ENCODE data around the gene CHAC1. TPM values are rescaled to one million over a fixed set of nuclear protein-coding genes. Genes with fewer than 3 reads are reported as not detected.
"Not testable (repeated sequence)": the region's sequence is repeated elsewhere in the genome, so short reads cannot be mapped to it uniquely, and the experiment has no call there.

The CHAC1 gene
- total RNA-seq, 1 donor, result 13.4 TPM

DNA sequence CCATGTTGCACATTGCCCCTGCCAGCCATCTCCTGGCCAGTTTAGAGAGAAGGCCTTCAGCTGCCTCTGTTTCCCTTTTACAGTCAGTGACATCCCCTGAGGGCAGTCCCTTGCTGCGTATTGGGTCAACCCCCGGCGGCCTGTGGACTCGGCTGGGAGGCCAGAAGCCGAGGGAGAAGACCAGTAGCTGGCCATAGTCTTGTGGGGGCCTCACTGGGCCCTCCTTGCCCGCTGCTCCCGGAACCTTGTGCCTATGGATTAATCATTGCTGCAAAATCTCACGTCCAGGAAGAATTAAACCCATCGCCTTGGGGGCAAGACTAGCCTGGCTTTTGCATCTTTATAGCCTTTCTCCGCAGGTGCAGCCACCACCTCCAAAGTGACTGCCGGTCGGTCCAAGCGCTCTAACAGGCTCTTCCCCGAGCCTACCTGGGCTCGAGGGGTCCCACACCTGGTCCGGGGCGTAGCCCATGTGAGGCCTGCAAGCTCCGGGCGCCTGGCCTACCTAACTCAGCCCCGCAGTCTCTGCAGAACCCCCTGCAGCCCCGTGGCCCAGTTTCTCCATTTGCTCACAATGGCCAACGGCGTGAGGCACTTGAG, 870 bp upstream of the CHAC1 start:
- peak overlapping the region; percentile 93 for H3K4me3 ChIP-seq (ENCODE audit: low read depth, low read length)
- no peak for DNase-seq (ENCODE audit: low read depth)
- TF ChIP-seq, protein P1, sequence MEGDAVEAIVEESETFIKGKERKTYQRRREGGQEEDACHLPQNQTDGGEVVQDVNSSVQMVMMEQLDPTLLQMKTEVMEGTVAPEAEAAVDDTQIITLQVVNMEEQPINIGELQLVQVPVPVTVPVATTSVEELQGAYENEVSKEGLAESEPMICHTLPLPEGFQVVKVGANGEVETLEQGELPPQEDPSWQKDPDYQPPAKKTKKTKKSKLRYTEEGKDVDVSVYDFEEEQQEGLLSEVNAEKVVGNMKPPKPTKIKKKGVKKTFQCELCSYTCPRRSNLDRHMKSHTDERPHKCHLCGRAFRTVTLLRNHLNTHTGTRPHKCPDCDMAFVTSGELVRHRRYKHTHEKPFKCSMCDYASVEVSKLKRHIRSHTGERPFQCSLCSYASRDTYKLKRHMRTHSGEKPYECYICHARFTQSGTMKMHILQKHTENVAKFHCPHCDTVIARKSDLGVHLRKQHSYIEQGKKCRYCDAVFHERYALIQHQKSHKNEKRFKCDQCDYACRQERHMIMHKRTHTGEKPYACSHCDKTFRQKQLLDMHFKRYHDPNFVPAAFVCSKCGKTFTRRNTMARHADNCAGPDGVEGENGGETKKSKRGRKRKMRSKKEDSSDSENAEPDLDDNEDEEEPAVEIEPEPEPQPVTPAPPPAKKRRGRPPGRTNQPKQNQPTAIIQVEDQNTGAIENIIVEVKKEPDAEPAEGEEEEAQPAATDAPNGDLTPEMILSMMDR (IDR thresholded peaks at IDR 0.05; ENCODE audit: insufficient read depth, low read depth, low read length), result no peak

DNA sequence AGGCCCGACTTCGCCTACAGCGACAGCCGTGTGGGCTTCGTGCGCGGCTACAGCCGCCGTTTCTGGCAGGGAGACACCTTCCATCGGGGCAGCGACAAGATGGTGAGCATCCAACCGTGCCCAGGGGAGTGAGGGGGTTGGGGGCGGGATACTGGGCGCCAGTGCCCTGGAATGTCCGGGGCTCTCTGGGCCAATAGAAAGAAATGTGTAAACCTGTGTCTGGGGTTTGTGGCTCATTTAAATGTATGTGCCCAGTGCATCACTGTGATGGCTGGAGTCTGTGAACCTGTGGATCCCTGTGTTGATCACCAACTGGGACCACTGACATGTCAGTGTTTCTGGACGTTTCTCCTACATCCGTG, 423 bp downstream of the CHAC1 start:
- DNase-seq (ENCODE audit: low read depth), result no peak
- H3K4me3 ChIP-seq (ENCODE audit: low read depth, low read length), result peak overlapping the region; percentile 93
- TF ChIP-seq, protein P1 (IDR thresholded peaks at IDR 0.05; ENCODE audit: insufficient read depth, low read depth, low read length), result no peak

DNA sequence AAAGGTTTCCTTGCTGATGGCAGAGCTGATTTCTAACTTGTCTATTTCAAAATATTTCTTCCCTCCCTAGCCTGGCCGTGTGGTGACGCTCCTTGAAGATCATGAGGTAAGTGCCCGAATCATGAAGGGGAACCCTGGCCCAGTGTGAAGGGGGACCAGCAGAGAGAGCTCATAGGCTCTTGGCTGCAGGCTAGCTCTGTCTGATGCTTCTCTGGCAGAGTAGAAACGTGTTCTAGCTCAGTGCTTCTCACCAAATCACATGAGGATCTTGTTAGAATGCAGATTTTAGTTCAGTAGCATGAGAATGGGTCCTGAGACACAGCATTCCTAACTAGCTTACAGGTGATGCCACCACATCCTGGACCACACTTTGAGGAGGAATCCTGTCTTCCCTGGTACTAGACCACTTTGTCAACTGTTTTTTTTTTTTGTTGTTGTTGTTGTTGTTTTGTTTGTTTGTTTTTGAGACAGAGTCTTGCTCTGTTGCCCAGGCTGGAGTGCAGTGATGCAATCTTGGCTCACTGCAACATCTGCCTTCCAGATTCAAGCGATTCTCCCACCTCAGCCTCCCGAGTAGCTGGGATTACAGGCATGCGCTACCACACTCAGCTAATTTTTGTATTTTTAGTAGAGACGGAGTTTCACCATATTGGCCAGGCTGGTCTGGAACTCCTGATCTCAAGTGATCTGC, 1.0 kb downstream of the CHAC1 start:
- H3K4me3 ChIP-seq (ENCODE audit: low read depth, low read length), result peak overlapping the region; percentile 93
- DNase-seq (ENCODE audit: low read depth), result not testable (repeated sequence)

DNA sequence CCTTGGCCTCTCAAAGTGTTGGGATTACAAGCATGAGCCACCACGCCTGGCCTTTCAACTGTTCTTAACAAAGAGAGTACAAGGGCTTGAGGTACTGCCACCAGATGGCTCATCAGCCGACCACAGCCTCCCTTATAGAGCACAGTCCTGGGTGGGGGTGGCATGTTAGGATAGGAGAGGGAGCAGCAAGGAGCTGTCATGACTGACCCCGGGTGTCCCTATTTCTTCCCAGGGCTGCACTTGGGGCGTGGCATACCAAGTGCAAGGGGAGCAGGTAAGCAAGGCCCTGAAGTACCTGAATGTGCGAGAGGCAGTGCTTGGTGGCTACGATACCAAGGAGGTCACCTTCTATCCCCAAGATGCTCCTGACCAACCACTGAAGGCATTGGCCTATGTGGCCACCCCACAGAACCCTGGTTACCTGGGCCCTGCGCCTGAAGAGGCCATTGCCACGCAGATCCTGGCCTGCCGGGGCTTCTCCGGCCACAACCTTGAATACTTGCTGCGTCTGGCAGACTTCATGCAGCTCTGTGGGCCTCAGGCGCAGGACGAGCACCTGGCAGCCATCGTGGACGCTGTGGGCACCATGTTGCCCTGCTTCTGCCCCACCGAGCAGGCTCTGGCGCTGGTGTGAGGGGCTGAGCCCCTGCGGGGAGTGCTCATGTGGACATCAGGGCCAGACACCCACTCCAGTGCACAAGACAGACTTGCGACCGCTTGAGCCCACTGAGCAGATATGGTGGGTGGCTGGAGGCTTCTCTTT, 2.1 kb downstream of the CHAC1 start:
- TF ChIP-seq, protein P1 (IDR thresholded peaks at IDR 0.05; ENCODE audit: insufficient read depth, low read depth, low read length), result no peak
- H3K4me3 ChIP-seq (ENCODE audit: low read depth, low read length), result peak overlapping the region; percentile 93
- DNase-seq (ENCODE audit: low read depth), result no peak

DNA sequence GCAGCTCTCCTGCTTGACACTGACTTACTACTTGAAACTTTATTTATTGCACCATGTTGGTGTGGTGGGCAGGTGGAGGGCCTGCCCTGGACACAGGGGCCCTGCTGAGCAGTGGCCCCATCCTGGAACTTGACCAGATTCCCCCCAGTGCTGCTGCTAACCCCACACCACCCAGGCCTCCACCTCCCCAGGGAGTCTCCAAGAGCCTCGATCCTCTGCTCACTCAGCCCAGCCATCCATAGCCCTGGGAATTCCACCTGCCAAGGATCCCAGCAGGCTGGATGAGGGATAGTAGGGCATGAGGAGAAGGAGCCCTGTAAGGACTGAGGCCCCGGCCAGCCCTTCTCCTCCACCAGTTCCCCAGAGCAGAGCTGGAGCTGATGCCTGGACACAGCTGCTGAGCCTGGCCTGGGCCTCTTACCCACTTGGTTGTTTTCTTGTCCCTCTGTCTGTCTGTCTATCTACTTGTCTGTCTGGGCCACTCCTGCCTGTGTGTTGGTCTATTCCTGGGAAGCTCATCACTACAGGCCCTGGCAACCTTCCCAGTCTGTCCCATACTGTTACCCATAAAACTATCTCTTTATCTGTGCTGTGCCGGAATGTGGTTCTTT, 2.8 kb downstream of the CHAC1 start:
- DNase-seq (ENCODE audit: low read depth), result peak; percentile 47
- TF ChIP-seq, protein P1 (IDR thresholded peaks at IDR 0.05; ENCODE audit: insufficient read depth, low read depth, low read length), result no peak
- H3K4me3 ChIP-seq (ENCODE audit: low read depth, low read length), result peak overlapping the region; percentile 93

DNA sequence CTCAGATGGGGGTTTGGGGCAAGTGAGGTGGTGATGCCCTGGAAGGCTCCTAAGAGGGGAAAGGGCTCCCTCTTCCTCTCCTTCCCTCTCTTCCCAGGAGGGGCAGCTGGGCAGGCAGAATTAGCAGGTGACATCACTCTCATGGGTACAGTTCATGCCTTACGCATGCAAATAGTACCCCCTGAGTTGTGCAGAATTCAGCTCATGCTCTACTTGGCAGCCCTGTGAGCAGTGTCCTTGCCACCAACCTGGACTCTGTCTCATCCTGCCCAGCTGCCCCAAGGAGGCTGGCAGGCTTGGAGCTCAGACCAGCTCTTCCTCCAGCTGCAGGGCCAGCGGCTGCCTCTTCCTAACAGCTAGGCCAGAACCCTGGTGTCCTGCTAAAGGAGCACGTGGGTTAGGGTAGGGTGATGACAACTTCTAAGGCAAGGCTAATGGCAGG, 3.3 kb downstream of the CHAC1 start:
- TF ChIP-seq, protein P1 (IDR thresholded peaks at IDR 0.05; ENCODE audit: insufficient read depth, low read depth, low read length), result no peak
- no peak for DNase-seq (ENCODE audit: low read depth)
- H3K4me3 ChIP-seq (ENCODE audit: low read depth, low read length), result peak overlapping the region; percentile 93

DNA sequence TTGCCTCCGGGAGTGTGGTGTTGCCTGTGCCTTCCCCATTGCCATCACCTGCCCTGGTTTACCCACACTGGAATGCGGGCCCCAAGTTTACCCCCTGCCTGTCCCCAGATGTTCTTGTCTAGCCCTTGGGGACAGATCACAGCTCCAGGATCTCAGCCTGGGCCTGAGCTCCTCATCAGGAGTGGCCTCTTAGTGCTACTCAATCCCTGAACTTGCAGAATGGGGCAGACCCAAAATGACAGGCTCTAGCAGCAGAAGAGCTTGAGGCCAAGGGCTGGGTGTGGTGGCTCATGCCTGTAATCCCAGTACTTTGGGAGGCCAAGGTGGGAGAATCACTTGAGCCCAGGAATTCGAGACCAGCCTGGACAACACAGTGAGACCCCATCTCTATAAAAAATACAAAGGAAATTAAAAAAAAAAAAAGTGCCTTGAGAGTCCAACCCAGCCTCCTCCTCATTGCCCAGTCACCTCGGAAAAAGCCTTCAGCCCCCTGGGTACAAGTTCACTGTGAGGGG, 3.8 kb downstream of the CHAC1 start:
- no peak for DNase-seq (ENCODE audit: low read depth)
- no peak overlapping the region for H3K4me3 ChIP-seq (ENCODE audit: low read depth, low read length)
- TF ChIP-seq, protein P1 (IDR thresholded peaks at IDR 0.05; ENCODE audit: insufficient read depth, low read depth, low read length), result no peak
